GM12891 (cell line): ENCODE measurements around the gene IL10RA.
A peak's percentile ranks its signal among the peaks of the same experiment; 100 is the strongest.

Experiments
- PAX5 ChIP-seq: IDR thresholded peaks from 2 replicates; pipeline ENCODE4 v1.6.1; 2011; ENCODE audit warnings: low read length, moderate library complexity, mild to moderate bottlenecking; ENCODE audit not compliant: insufficient read depth, severe bottlenecking
- POLR2A ChIP-seq: IDR thresholded peaks from 2 replicates; pipeline ENCODE4 v1.6.1; 2011; ENCODE audit warnings: low read depth, low read length, control low read depth
- POLR2AphosphoS5 ChIP-seq: IDR thresholded peaks from 2 replicates; pipeline ENCODE4 v1.6.1; 2011; ENCODE audit warnings: low read depth, low read length, control low read depth
- POU2F2 ChIP-seq: IDR thresholded peaks from 2 replicates; pipeline ENCODE4 v1.6.1; 2011; ENCODE audit warnings: low read depth, mild to moderate bottlenecking, control low read depth, low read length, moderate library complexity
- SPI1 ChIP-seq: IDR thresholded peaks from 2 replicates; pipeline ENCODE4 v1.6.1; 2011; ENCODE audit warnings: low read depth, low read length, control low read depth
- TAF1 ChIP-seq: IDR thresholded peaks from 2 replicates; pipeline ENCODE4 v1.6.1; 2011; ENCODE audit warnings: low read depth, low read length, control low read depth

DNA sequence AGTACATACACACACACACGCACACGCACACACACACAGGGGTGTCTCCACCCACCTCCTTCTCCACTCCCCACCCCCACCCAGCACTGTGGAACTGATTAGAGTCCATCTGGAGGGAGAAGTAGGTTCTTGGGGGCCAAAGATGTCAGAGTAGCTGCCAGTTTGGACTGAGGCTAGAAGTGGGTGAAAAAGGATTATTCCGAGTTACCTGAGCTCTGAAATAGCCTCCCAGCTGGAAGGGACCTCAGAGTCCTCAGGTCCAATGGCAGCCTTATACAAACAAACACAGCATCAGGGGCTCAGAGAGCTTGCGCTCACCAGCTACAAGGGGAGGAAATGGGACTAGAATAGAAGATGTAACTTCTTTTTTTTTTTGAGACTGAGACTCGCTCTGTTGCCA lies 20.8 kb downstream of the IL10RA start:
- TF ChIP-seq POLR2AphosphoS5 (no peak), POLR2A (no peak), SPI1 (peak; percentile 19; the same call in 1 of the 2 replicates), TAF1 (no peak), POU2F2 (no peak), PAX5 (no peak)
